CD8-positive, alpha-beta memory T cell (primary cell): ENCODE measurements around the gene EXD3. TPM values are rescaled to one million over a fixed set of nuclear protein-coding genes. Genes with fewer than 3 reads are reported as not detected.
A peak's percentile ranks its signal among the peaks of the same experiment; 100 is the strongest.

Source experiments
- CTCF ChIA-PET: fragments of 350-600 bp; sonication (Branson Sonifier 250); formaldehyde crosslinking; loops from one replicate; lab custom pipeline; 2021; ENCODE audit warnings: antibody characterized with exemption; lab: Charles Lee
- POLR2A ChIA-PET: fragments of 350-600 bp; sonication (Branson Sonifier 250); formaldehyde crosslinking; loops from one replicate; lab custom pipeline; 2021; ENCODE audit warnings: antibody characterized with exemption; lab: Charles Lee
- DNase-seq, 5 donors: peaks; one replicate each; pipeline versions ENCODE4 v3.0.0 to v3.0.0-alpha.2; 2020 to 2022; ENCODE audit warnings: mixed read lengths in 1 of 5
- H3K27ac ChIP-seq: one replicate; pipeline ENCODE4 v1.7.0; 2013; ENCODE audit warnings: low read depth, mild to moderate bottlenecking, low read length, moderate library complexity
- H3K27me3 ChIP-seq: 2 replicates; pipeline ENCODE4 v1.7.0; 2013; ENCODE audit warnings: low read length, mild to moderate bottlenecking; ENCODE audit not compliant: insufficient read depth, poor library complexity, severe bottlenecking
- H3K36me3 ChIP-seq: 2 replicates; pipeline ENCODE4 v1.7.0; 2013; ENCODE audit warnings: mild to moderate bottlenecking, low read length, moderate library complexity; ENCODE audit not compliant: insufficient read depth
- H3K4me1 ChIP-seq: 2 replicates; pipeline ENCODE4 v1.7.0; 2013; ENCODE audit warnings: mild to moderate bottlenecking, low read length, moderate library complexity; ENCODE audit not compliant: insufficient read depth
- H3K4me3 ChIP-seq: 2 replicates; pipeline ENCODE4 v1.7.0; 2013; ENCODE audit warnings: mild to moderate bottlenecking, low read length
- H3K9me3 ChIP-seq: 2 replicates; pipeline ENCODE4 v1.7.0; 2013; ENCODE audit warnings: mild to moderate bottlenecking, low read length
- H3K27ac Mint-ChIP-seq, 8 donors: one replicate each; pipeline ENCODE4 v1.8.0; 2020 to 2021; ENCODE audit warnings: mixed read lengths in 8 of 8, mild to moderate bottlenecking in 6 of 8, inconsistent platforms in 3 of 8, moderate library complexity in 3 of 8
- H3K27me3 Mint-ChIP-seq, 2 donors: one replicate each; pipeline ENCODE4 v1.8.0; 2020 to 2021; ENCODE audit warnings: mixed read lengths in 2 of 2, mild to moderate bottlenecking in 1 of 2, moderate library complexity in 1 of 2
- H3K36me3 Mint-ChIP-seq, 3 donors: one replicate each; pipeline ENCODE4 v1.8.0; 2020 to 2021; ENCODE audit warnings: mixed read lengths in 3 of 3, inconsistent platforms in 1 of 3, mild to moderate bottlenecking in 1 of 3
- H3K4me1 Mint-ChIP-seq, 3 donors: one replicate each; pipeline ENCODE4 v1.8.0; 2020 to 2021; ENCODE audit warnings: mixed read lengths in 3 of 3, inconsistent platforms in 1 of 3, mild to moderate bottlenecking in 1 of 3
- H3K4me3 Mint-ChIP-seq, 7 donors: one replicate each; pipeline ENCODE4 v1.8.0; 2020 to 2021; ENCODE audit warnings: mixed read lengths in 7 of 7, mild to moderate bottlenecking in 6 of 7, moderate library complexity in 4 of 7, inconsistent platforms in 2 of 7
- H3K9me3 Mint-ChIP-seq, 5 donors: one replicate each; pipeline ENCODE4 v1.8.0; 2020 to 2022; ENCODE audit warnings: mixed read lengths in 5 of 5, mild to moderate bottlenecking in 3 of 5, moderate library complexity in 2 of 5, inconsistent platforms in 1 of 5
- polyA plus RNA-seq: library from polyadenylated mRNA; unstranded; fragments of 300-500 nt; fragmentation: Illumina TruSeq; gene quantifications from one replicate; pipeline ENCODE4 v1.2.3, GENCODE V29; 2021
- total RNA-seq, 2 experiments: library from RNA; stranded (reverse); gene quantifications; one replicate each; pipeline ENCODE4 v1.2.3, GENCODE V29; 2021

EXD3 gene
- total and polyA plus RNA-seq, 3 experiments from 2014 or later = 4.8 to 6.7 (median 6.6) TPM

GRCh38 chr9:137371521-137371941 is 51.4 kb downstream of the EXD3 start:
- POLR2A ChIA-PET = no interaction called here

GRCh38 chr9:137370865-137371520 is 52.0 kb downstream of the EXD3 start:
- no peak overlapping the region for H3K4me3 Mint-ChIP-seq
- Histone ChIP-seq H3K4me1 (no peaks in the 10 kb centered on the region), H3K36me3 (no peaks in the 10 kb centered on the region), H3K27me3 (no peaks in the 10 kb centered on the region), H3K4me3 (no peak overlapping the region), H3K9me3 (no peaks in the 10 kb centered on the region), H3K27ac (no peak overlapping the region)
- peak in 1 of 5 donors; percentile 38 for DNase-seq
- no peaks in the 10 kb centered on the region for H3K27me3 Mint-ChIP-seq
- H3K9me3 Mint-ChIP-seq = no peaks in the 10 kb centered on the region
- no peaks in the 10 kb centered on the region for H3K4me1 Mint-ChIP-seq
- ChIA-PET CTCF (no interaction called here), POLR2A (interaction anchor here (0.6 kb wide), 1 partner anchor 9 kb away, joined by 3 read pairs; no protein-coding TSS in a partner anchor)
- peaks cover 0 to 2% (median 0%) of the 10 kb centered on the region in 3 donors for H3K36me3 Mint-ChIP-seq
- no peak overlapping the region for H3K27ac Mint-ChIP-seq

More at GRCh38 chr9:137371521-137371941, 51.4 kb downstream of the EXD3 start:
- Mint-ChIP-seq H3K27ac (no peak overlapping the region), H3K4me1 (no peaks in the 10 kb centered on the region), H3K36me3 (peaks cover 0 to 2% (median 0%) of the 10 kb centered on the region in 3 donors), H3K27me3 (no peaks in the 10 kb centered on the region), H3K4me3 (no peak overlapping the region), H3K9me3 (no peaks in the 10 kb centered on the region)
- peak in 1 of 5 donors; percentile 42 for DNase-seq
- H3K4me1 ChIP-seq = no peaks in the 10 kb centered on the region
- H3K9me3 ChIP-seq = no peaks in the 10 kb centered on the region
- no peaks in the 10 kb centered on the region for H3K36me3 ChIP-seq
- CTCF ChIA-PET = no interaction called here
- no peaks in the 10 kb centered on the region for H3K27me3 ChIP-seq
- no peak overlapping the region for H3K4me3 ChIP-seq
- no peak overlapping the region for H3K27ac ChIP-seq

- Histone ChIP-seq H3K36me3 (no peaks in the 10 kb centered on the region), H3K4me1 (no peaks in the 10 kb centered on the region), H3K27me3 (no peaks in the 10 kb centered on the region), H3K4me3 (no peak overlapping the region), H3K9me3 (no peaks in the 10 kb centered on the region), H3K27ac (no peak overlapping the region)
- Mint-ChIP-seq H3K27me3 (peaks cover 0 to 3% of the 10 kb centered on the region in 2 donors), H3K9me3 (no peaks in the 10 kb centered on the region), H3K36me3 (peaks cover 0 to 5% (median 2%) of the 10 kb centered on the region in 3 donors), H3K27ac (no peak overlapping the region), H3K4me3 (no peak overlapping the region), H3K4me1 (no peaks in the 10 kb centered on the region)
- ChIA-PET CTCF (no interaction called here), POLR2A (interaction anchor here (0.6 kb wide), 1 partner anchor 8 kb away, joined by 3 read pairs; no protein-coding TSS in a partner anchor)
- DNase-seq = no peak
These were observed 52.8 kb downstream of the EXD3 start for GRCh38 chr9:137369911-137370764.

- Mint-ChIP-seq H3K9me3 (no peaks in the 10 kb centered on the region), H3K36me3 (peaks cover 0 to 5% (median 2%) of the 10 kb centered on the region in 3 donors), H3K4me3 (no peak overlapping the region), H3K27me3 (peaks cover 0 to 3% of the 10 kb centered on the region in 2 donors), H3K4me1 (no peaks in the 10 kb centered on the region), H3K27ac (no peak overlapping the region)
- POLR2A ChIA-PET = no interaction called here
- no peak overlapping the region for H3K27ac ChIP-seq
- CTCF ChIA-PET = no interaction called here
- DNase-seq = no peak
- no peak overlapping the region for H3K4me3 ChIP-seq
- no peaks in the 10 kb centered on the region for H3K36me3 ChIP-seq
- no peaks in the 10 kb centered on the region for H3K27me3 ChIP-seq
- no peaks in the 10 kb centered on the region for H3K9me3 ChIP-seq
- no peaks in the 10 kb centered on the region for H3K4me1 ChIP-seq
These were observed 53.7 kb downstream of the EXD3 start for GRCh38 chr9:137369061-137369787.

- Mint-ChIP-seq H3K4me3 (no peak overlapping the region), H3K9me3 (peaks cover 0 to 4% (median 0%) of the 10 kb centered on the region in 5 donors), H3K27ac (no peak overlapping the region), H3K27me3 (peaks cover 0 to 3% of the 10 kb centered on the region in 2 donors), H3K36me3 (peaks cover 2 to 5% (median 4%) of the 10 kb centered on the region in 3 donors), H3K4me1 (no peaks in the 10 kb centered on the region)
- POLR2A ChIA-PET = no interaction called here
- CTCF ChIA-PET = no interaction called here
- H3K36me3 ChIP-seq = no peaks in the 10 kb centered on the region
- no peak overlapping the region for H3K4me3 ChIP-seq
- H3K4me1 ChIP-seq = no peaks in the 10 kb centered on the region
- H3K27ac ChIP-seq = no peak overlapping the region
- no peaks in the 10 kb centered on the region for H3K27me3 ChIP-seq
- no peaks in the 10 kb centered on the region for H3K9me3 ChIP-seq
- no peak for DNase-seq
These were observed 54.4 kb downstream of the EXD3 start for GRCh38 chr9:137368431-137369035.

- Mint-ChIP-seq H3K4me1 (no peaks in the 10 kb centered on the region), H3K27ac (peak overlapping the region in 1 of 8 donors; percentile 63), H3K27me3 (peaks cover 0 to 4% of the 10 kb centered on the region in 2 donors), H3K9me3 (peaks cover 0 to 4% (median 0%) of the 10 kb centered on the region in 5 donors), H3K4me3 (no peak overlapping the region), H3K36me3 (peaks cover 2 to 5% (median 4%) of the 10 kb centered on the region in 3 donors)
- Histone ChIP-seq H3K36me3 (no peaks in the 10 kb centered on the region), H3K27ac (no peak overlapping the region), H3K4me3 (no peak overlapping the region), H3K9me3 (no peaks in the 10 kb centered on the region), H3K27me3 (no peaks in the 10 kb centered on the region), H3K4me1 (no peaks in the 10 kb centered on the region)
- no peak for DNase-seq
- ChIA-PET POLR2A (no interaction called here), CTCF (no interaction called here)
These were observed 55.2 kb downstream of the EXD3 start for GRCh38 chr9:137367506-137368430.

- no peak overlapping the region for H3K4me3 Mint-ChIP-seq
- no peak overlapping the region for H3K27ac Mint-ChIP-seq
- no peaks in the 10 kb centered on the region for H3K9me3 ChIP-seq
- H3K27me3 Mint-ChIP-seq = peaks cover 0 to 4% of the 10 kb centered on the region in 2 donors
- no peak for DNase-seq
- H3K4me1 Mint-ChIP-seq = no peaks in the 10 kb centered on the region
- no peak overlapping the region for H3K4me3 ChIP-seq
- no peaks in the 10 kb centered on the region for H3K36me3 ChIP-seq
- H3K4me1 ChIP-seq = no peaks in the 10 kb centered on the region
- ChIA-PET CTCF (no interaction called here), POLR2A (no interaction called here)
- no peaks in the 10 kb centered on the region for H3K27me3 ChIP-seq
- H3K27ac ChIP-seq = no peak overlapping the region
- H3K9me3 Mint-ChIP-seq = peaks cover 0 to 4% (median under 1%) of the 10 kb centered on the region in 5 donors
- peaks cover 2 to 8% (median 5%) of the 10 kb centered on the region in 3 donors for H3K36me3 Mint-ChIP-seq
These were observed 56.0 kb downstream of the EXD3 start for GRCh38 chr9:137366891-137367381.
